ENCODE data around the gene PRDM5. TPM values are rescaled to one million over a fixed set of nuclear protein-coding genes. Genes with fewer than 3 reads are reported as not detected.

PRDM5 gene
- total and polyA plus RNA-seq, 2 donors: 3.7 to 76.5 TPM

DNA sequence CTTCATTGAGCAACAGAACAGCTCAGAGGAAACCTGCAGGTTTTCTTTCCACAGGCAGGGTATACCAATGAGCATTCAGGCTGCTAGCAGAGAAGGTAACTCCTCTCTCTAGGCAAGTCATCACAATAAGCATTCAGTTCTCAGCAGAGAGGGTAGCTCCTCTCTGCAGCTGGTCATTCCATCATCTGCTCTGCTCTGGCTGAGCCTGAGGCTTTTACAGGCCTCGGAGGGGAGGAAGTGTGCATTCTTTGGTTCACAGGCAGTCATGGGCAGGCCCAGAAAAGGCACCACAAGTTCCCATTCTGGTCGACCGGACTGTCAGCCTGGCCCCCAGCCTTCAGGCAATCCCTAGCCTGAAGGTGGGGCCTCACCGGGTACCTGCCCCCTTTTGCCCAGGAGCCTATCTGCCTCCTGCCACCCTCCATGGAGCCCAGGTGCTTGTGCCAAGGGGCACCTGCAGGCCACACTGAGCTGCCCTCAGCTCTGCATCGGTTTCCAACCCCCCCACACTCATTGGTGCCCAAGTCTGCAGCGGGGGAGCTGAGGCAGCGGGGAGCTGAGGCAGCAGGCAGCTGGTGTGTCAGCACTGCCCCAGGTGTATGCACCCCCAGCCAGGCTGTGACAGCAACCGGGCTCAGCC is 83.1 kb downstream of the PRDM5 start:
- Histone ChIP-seq H3K36me3 (ENCODE audit: insufficient read depth) (no peaks in the 10 kb centered on the region), H3K4me3 (ENCODE audit: low read depth, low read length) (no peak overlapping the region), H3K27ac (ENCODE audit: low read depth) (no peak overlapping the region), H3K4me1 (ENCODE audit: insufficient read depth) (peaks cover 2% of the 10 kb centered on the region)
- no peak for DNase-seq (ENCODE audit: extremely low spot score)
- whole genome bisulfite sequencing: 95% methylated on average over 8 of the region's 8 CpGs

DNA sequence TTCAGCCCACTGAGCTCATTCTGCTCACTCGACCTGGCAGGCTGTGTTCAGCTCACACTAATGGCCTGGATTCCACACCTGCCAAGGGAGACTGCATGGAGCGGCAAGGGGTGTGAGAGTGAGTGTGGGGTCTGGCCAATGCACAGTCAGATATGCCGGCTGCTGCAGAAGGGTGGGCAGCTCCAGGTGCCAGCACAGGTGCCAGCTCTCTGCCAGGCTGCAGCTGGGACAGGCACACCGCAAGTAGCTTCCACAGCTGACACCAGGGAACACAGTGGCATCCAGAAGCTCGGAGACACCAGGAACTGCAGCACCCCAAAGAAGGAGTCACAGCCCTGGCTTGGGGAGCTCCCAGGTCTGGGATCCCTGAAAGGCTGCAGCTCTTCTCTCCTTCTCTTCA is 83.7 kb downstream of the PRDM5 start:
- peaks cover 2% of the 10 kb centered on the region for H3K4me1 ChIP-seq (ENCODE audit: insufficient read depth)
- 98% methylated on average over 5 of the region's 5 CpGs for WGBS
- DNase-seq (ENCODE audit: extremely low spot score): no peak

DNA sequence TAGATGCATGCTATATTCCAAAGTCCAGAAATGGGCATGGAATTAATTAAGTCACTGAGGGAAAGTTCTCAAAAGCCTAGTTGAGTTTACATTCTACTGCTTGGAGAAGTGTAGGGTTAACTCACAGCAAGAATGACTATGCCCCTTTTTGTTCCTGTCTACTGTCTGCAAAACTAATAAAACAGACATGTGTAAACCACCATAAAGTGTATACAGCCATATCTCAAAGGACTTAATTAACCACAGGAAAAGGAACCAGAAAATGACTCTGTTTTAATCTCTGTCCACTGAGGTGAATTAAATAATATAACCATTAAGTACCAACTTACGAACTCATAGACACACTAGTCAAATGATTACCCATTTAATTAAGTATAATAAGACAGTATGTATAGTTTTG is 84.9 kb downstream of the PRDM5 start:
- Histone ChIP-seq H3K4me3 (ENCODE audit: low read depth, low read length) (no peak overlapping the region), H3K4me1 (ENCODE audit: insufficient read depth) (peaks cover 2% of the 10 kb centered on the region), H3K27ac (ENCODE audit: low read depth) (no peak overlapping the region), H3K36me3 (ENCODE audit: insufficient read depth) (no peaks in the 10 kb centered on the region)
- DNase-seq (ENCODE audit: extremely low spot score): no peak
- WGBS: 96% methylated on average over 1 of the region's 1 CpG

More for the DNA sequence above, 83.7 kb downstream of the PRDM5 start:
- H3K36me3 ChIP-seq (ENCODE audit: insufficient read depth): no peaks in the 10 kb centered on the region
- H3K4me3 ChIP-seq (ENCODE audit: low read depth, low read length): no peak overlapping the region
- H3K27ac ChIP-seq (ENCODE audit: low read depth): no peak overlapping the region

DNA sequence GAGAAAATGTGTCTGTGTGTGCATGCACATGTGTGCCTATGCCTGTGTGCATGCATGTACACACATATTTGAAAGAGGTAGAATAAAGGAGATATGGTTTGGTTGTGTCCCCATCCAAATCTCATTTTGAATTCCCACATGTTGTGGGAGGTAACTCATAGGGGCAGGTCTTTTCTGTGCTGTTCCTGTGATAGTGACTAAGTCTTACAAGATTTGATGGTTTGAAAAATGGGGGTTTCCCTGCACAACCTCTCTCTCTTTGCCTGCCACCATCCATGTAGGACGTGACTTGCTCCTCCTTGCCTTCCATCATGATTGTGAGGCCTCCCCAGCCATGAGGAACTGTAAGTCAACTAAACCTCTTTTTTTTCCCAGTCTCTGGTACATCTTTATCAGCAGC is 87.2 kb downstream of the PRDM5 start:
- no peaks in the 10 kb centered on the region for H3K4me1 ChIP-seq (ENCODE audit: insufficient read depth)
- 93% methylated on average over 1 of the region's 1 CpG for WGBS
- no peak for DNase-seq (ENCODE audit: extremely low spot score)
- H3K36me3 ChIP-seq (ENCODE audit: insufficient read depth): no peaks in the 10 kb centered on the region
- H3K4me3 ChIP-seq (ENCODE audit: low read depth, low read length): no peak overlapping the region
- no peak overlapping the region for H3K27ac ChIP-seq (ENCODE audit: low read depth)

DNA sequence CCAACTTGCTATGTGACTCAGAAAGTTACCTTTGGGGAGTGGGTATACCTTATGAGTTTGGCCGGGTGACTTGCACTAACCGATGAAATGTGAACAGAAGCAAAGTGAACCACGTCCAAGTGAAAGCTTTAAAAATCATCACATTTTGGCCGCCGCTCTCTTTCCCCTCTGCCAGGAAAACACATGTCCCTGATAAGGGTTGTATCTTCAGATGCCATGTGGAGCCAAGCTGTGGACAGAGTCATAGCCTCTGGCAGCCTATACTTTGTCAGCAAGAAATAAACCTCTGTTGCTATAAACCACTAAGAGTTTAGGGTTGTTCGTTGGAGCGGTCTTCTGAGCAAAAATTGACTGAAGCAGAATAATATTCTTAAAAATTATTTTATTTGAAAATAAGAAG is 92.3 kb downstream of the PRDM5 start:
- Histone ChIP-seq H3K4me1 (ENCODE audit: insufficient read depth) (no peaks in the 10 kb centered on the region), H3K4me3 (ENCODE audit: low read depth, low read length) (no peak overlapping the region), H3K36me3 (ENCODE audit: insufficient read depth) (no peaks in the 10 kb centered on the region), H3K27ac (ENCODE audit: low read depth) (no peak overlapping the region)
- 25% methylated on average over 7 of the region's 7 CpGs for WGBS
- DNase-seq (ENCODE audit: extremely low spot score): no peak

DNA sequence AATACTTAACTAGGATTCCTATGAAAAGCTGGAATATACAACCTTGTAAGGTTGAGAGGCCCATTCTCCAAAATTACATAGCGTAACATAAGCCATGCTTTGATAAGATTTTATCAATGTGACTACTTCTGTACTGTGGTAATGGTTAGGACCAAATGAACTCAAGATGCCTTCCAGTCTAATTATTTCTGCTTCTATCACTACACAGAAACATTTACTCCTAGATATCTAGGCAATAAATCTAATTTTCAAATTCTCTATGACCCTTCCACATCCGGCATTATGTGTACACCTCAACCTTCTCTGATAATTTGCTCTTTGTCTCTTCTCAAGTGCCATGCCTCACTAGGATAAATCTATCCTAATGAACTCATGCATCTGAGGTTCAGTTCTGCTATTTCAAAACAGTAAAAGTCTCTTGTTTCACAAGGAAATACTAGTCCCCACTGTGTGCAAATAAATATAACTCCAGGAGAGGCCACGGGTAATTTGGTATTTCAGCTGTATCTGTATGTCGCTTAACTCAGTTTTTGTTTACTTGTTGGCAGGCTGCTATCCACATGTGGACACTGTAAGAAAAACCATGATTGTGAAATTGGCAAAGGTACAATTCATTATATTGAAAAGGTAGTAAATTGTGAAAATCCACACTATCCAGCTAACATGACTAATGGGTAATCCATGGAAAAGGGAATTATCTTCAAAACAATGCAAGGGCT is 93.3 kb downstream of the PRDM5 start:
- 57% methylated on average over 4 of the region's 4 CpGs for WGBS
- Histone ChIP-seq H3K4me3 (ENCODE audit: low read depth, low read length) (no peak overlapping the region), H3K27ac (ENCODE audit: low read depth) (no peak overlapping the region), H3K4me1 (ENCODE audit: insufficient read depth) (no peaks in the 10 kb centered on the region), H3K36me3 (ENCODE audit: insufficient read depth) (no peaks in the 10 kb centered on the region)
- DNase-seq (ENCODE audit: extremely low spot score): no peak

DNA sequence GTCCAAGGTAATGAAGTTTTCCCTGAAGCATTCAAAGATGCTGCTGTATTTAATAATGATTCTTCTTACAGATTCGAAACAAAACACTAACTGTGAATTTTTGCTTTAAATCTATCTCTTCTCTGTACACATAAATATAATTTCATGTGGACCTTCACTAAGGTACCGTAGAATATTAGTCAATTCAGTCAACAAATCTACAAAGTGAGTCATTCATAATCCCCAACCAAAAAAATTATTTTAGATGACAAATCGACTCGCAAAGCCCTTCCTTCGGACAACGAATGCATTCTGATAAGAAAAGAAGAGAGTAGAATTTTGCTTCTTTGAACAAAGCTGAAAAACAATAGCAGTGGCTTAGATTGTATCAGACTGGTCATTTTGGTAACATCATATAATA is 95.7 kb downstream of the PRDM5 start:
- H3K4me3 ChIP-seq (ENCODE audit: low read depth, low read length): no peak overlapping the region
- H3K4me1 ChIP-seq (ENCODE audit: insufficient read depth): no peaks in the 10 kb centered on the region
- WGBS: 94% methylated on average over 6 of the region's 6 CpGs
- H3K36me3 ChIP-seq (ENCODE audit: insufficient read depth): no peaks in the 10 kb centered on the region
- DNase-seq (ENCODE audit: extremely low spot score): no peak
- no peak overlapping the region for H3K27ac ChIP-seq (ENCODE audit: low read depth)

DNA sequence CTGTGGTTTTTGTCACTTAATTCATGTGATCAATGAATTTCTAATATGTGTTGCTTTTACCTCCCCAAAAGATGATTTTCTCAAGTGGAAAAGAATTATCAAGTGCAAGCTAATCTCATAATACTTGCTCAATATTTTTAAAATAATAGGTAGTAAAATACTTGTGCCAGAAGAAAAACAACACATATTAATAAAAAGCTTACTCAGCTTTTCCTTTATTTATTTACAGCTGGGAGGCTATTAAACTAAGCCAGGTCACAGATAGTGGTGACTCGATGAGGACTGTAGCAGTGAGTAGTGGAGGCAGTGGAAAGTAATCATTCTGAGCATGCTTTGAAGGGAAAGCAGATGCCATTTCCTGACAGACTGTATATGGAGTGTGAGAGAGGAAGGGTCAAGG is 96.1 kb downstream of the PRDM5 start:
- Histone ChIP-seq H3K4me1 (ENCODE audit: insufficient read depth) (no peaks in the 10 kb centered on the region), H3K27ac (ENCODE audit: low read depth) (no peak overlapping the region), H3K36me3 (ENCODE audit: insufficient read depth) (no peaks in the 10 kb centered on the region), H3K4me3 (ENCODE audit: low read depth, low read length) (no peak overlapping the region)
- no peak for DNase-seq (ENCODE audit: extremely low spot score)
- WGBS: 62% methylated on average over 1 of the region's 1 CpG

DNA sequence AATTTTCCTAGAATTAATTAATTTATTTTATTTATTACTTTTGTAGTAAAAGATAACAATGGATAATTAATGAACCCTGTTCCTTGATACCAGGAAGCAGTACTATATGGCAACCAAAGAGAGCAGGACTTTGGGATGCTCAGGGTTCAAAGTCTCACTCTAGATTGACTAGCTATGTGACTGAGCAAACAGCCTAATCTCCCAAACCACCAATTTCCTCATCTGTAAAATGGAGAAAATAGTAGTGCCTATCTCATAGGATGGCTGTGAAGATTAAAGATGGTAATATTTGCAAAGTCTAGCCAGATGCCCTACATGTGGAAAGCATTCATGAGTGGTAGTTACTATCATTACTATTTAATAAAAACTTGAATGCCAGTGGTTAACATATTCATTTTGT is 97.6 kb downstream of the PRDM5 start:
- DNase-seq (ENCODE audit: extremely low spot score): no peak
- Histone ChIP-seq H3K27ac (ENCODE audit: low read depth) (no peak overlapping the region), H3K4me3 (ENCODE audit: low read depth, low read length) (no peak overlapping the region), H3K4me1 (ENCODE audit: insufficient read depth) (no peaks in the 10 kb centered on the region), H3K36me3 (ENCODE audit: insufficient read depth) (no peaks in the 10 kb centered on the region)

DNA sequence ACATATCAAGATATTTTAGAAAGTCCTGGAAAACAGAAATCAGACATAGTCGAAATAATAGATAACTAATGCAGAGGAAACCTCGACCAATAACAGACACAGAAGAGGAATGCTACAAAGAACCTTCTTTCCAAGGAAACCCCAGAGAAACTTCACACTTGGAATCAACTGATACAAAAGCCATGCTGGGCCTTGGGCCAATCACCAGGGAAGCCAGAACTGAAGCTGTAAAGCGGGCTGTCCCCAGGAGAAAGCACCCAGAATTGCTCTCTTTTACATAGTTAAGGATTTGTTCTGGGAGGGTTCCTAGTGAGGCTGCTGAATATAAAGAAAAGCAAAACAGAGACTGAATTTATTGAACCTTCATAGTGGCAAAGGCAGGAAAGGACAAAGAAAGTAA is 100.5 kb downstream of the PRDM5 start:
- H3K27ac ChIP-seq (ENCODE audit: low read depth): no peak overlapping the region
- H3K4me3 ChIP-seq (ENCODE audit: low read depth, low read length): no peak overlapping the region
- no peaks in the 10 kb centered on the region for H3K4me1 ChIP-seq (ENCODE audit: insufficient read depth)
- DNase-seq (ENCODE audit: extremely low spot score): no peak
- 89% methylated on average over 3 of the region's 3 CpGs for WGBS
- no peaks in the 10 kb centered on the region for H3K36me3 ChIP-seq (ENCODE audit: insufficient read depth)

DNA sequence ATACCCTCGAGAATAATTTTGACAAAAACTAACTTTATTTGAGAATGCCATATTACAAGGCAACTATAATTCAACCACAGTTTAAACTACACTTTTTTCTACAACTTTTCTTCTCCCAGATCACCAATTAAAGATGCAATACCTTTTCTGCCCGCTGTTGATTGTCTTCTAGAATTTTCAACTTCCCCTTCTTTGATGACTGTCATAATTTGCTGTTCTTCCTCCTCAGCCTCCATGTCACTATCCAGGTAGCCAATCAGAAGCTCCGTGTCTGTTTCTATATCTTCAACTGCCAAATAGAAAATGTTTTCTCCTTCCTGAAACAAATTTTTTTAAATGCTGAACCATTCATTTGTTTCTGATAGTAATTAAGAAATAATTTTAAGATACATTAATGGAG is 101.5 kb downstream of the PRDM5 start:
- H3K27ac ChIP-seq (ENCODE audit: low read depth): no peak overlapping the region
- WGBS: 95% methylated on average over 3 of the region's 3 CpGs
- no peaks in the 10 kb centered on the region for H3K36me3 ChIP-seq (ENCODE audit: insufficient read depth)
- H3K4me1 ChIP-seq (ENCODE audit: insufficient read depth): no peaks in the 10 kb centered on the region
- no peak for DNase-seq (ENCODE audit: extremely low spot score)
- H3K4me3 ChIP-seq (ENCODE audit: low read depth, low read length): no peak overlapping the region

DNA sequence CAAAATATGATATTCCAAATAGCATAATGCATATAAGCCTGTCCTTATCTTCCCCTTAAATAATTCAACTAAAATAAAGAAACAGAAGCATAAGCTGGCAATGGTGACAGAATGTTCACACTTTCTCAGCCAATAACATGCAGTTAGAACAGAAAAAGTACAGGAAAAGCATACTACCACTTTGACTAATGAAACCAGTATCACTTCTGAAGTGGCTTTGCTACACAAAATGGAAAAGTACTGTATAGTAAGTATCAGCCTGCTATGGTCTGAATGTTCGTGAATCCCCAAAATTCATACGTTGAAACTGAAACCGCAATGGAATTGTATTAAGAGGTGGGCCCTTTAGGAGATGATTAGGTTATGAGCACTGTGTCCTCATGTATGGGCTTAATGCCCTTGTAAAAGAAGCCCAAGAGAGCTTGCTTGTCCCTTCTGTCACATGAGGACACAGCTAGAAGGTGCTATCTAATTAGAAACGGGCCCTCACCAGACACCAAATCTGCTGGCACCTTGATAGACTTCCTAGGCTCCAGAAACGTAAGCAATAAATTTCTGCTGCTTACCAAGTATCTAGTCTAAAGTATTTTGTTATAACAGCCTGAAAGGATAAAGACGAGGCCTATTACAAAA is 102.6 kb downstream of the PRDM5 start:
- 88% methylated on average over 6 of the region's 6 CpGs for WGBS
- H3K4me1 ChIP-seq (ENCODE audit: insufficient read depth): no peaks in the 10 kb centered on the region
- DNase-seq (ENCODE audit: extremely low spot score): no peak
- H3K4me3 ChIP-seq (ENCODE audit: low read depth, low read length): no peak overlapping the region
- H3K36me3 ChIP-seq (ENCODE audit: insufficient read depth): no peaks in the 10 kb centered on the region
- no peak overlapping the region for H3K27ac ChIP-seq (ENCODE audit: low read depth)

DNA sequence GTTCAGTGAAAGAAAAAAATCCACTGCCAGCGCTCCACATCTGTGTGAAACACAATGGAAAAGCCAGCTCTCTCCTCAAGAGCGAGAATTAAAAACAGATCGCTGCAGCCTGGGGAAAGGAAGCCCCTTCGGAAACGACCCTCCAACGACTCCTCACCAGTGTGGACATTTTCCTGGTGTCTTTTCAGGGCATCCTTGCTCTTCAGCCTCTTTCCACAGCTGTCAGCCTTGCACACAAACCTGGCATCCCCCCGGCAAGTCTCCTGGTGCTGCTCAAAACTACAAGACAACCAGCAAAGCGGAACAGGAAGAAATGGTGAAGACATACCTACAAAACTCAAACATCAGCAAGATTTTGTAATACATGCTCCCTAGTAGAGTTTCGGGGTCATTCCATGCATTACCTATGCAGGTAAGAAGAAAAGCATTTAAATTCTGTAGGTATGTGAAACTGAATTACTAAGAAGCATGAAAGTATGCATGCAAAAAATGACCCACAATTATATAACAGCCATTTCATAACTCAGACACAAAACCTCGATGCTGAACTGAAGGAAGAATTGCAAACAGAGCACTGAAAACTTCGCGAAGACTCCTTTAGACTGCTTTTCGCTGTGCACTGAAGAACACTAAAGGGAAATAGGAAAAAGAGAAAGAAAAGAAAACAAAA is 106.1 kb downstream of the PRDM5 start:
- no peak for DNase-seq (ENCODE audit: extremely low spot score)
- WGBS: 81% methylated on average over 13 of the region's 13 CpGs
- H3K4me3 ChIP-seq (ENCODE audit: low read depth, low read length): no peak overlapping the region
- H3K36me3 ChIP-seq (ENCODE audit: insufficient read depth): no peaks in the 10 kb centered on the region
- no peaks in the 10 kb centered on the region for H3K4me1 ChIP-seq (ENCODE audit: insufficient read depth)
- H3K27ac ChIP-seq (ENCODE audit: low read depth): no peak overlapping the region

DNA sequence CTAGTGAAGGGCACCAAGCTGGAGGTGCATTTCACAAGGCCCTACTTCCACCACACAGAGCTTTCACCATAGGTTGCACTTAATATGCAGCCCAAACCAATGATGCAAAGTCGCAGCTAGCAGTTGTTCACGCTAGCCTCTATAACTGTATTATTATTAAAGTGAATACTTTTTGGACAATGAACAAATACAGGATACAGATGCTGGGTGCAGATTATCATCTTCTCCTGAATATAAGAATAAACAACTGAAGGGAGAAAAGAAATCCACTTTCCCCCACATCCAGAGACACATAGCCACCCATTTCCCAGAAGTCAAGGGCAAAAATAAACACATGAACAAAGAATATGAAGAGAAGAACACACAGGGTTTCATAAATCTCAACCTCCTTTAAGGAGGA is 107.2 kb downstream of the PRDM5 start:
- no peak overlapping the region for H3K27ac ChIP-seq (ENCODE audit: low read depth)
- DNase-seq (ENCODE audit: extremely low spot score): no peak
- no peaks in the 10 kb centered on the region for H3K36me3 ChIP-seq (ENCODE audit: insufficient read depth)
- WGBS: 94% methylated on average over 2 of the region's 2 CpGs
- H3K4me1 ChIP-seq (ENCODE audit: insufficient read depth): no peaks in the 10 kb centered on the region
- no peak overlapping the region for H3K4me3 ChIP-seq (ENCODE audit: low read depth, low read length)
